CD1c-positive myeloid dendritic cell (primary cell): ENCODE results near the gene C8A.

Experiments
- DNase-seq: peaks from one replicate; pipeline ENCODE4 v3.0.0-alpha.2; 2016; ENCODE audit errors: extremely low spot score

Gene C8A

GRCh38 chr1:56837244-56837939 is 17.2 kb upstream of the C8A start:
- DNase-seq = no peak

DNA sequence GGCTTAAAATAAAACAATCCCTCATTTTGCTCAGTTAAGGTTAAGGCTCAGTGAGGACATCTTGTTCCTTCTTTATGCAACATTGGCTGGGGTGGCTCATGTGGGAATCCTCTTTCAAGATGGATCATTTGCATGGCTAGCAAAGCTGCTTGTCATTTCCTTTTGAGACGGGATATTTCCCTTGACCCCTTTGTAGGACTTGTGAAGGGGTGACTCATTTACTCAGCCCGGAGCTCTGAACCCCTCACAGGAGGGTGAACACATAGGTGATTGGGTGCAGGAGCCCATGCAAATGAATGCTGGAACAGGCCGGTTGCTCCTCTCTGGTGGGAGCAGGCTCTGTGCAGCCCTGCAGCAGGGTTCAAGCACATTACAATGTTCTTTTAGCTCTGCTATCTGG is 15.8 kb upstream of the C8A start:
- no peak for DNase-seq

GRCh38 chr1:56843544-56843943 is 11.1 kb upstream of the C8A start:
- DNase-seq = no peak

DNA sequence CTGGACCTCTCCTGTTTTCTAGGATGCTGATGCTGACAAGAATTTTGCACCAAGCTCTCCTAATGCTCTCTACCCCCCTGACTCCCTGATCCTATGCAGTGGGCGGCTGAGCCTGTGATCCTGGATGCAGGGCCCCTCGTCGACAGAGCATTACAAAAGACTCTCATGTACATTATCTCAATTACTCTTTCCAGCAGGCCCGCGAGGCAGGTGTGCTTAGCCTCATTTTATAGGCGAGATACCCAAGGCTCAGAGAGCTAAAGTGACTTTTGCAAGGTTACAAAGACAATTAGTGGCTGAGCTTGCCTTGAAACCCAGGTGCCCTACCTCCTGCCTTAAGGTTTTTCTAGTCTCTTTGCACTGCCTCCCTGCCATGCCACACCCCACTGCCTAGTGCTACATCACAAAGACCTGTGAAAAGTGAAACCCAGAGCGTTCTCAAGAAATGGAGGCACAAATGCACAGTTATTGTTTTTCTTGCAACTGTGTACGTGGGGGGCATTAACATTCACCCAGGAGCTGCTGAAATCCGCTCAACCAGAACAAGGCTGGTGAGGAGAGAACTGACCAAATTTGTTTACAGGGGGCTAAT is 10.0 kb upstream of the C8A start:
- no peak for DNase-seq

GRCh38 chr1:56845343-56845742 is 9.3 kb upstream of the C8A start:
- DNase-seq = no peak

- no peak for DNase-seq
These were observed 4.8 kb upstream of the C8A start for GRCh38 chr1:56849750-56850149.

DNA sequence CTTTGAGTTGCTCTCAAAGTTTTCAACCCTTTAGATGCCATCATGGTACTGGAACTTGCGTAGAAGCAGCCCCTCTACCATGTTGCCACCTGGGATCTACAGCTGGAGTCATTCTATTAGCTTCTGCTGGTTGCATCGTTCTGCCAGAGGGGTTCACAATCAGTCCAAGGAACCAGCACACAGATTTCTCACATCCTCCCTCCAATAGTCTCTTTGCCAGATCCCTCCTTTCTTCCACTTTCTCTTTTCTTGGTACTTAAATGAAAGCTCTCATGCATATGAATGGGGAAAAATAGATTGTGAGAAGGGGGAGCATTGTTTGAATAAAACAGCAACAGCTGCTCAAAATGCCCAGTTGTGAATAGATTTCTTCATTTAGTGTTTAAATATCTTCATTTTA is 4.2 kb upstream of the C8A start:
- no peak for DNase-seq

- no peak for DNase-seq
These were observed 3.7 kb upstream of the C8A start for GRCh38 chr1:56850922-56851321.

- no peak for DNase-seq
These were observed 2.1 kb upstream of the C8A start for GRCh38 chr1:56852476-56852875.

DNA sequence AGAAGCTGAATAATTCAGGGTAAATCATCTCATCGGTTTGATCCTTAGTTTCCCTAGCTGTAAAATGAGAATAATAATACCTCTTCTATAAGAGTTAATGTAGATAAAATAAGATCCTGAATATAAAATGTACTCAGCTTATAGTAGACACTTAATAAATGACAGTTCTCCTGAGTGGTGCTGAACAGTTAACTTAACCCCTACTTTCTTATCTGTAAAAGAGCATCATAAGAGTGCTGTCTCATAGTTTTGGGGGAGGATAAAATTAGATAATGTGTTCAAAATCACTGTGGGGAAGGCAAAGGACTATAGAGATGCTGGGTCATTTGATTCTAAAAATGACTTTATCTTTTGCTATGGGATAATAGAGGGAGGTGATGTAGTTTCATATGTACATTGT is 593 bp downstream of the C8A start:
- no peak for DNase-seq

GRCh38 chr1:56856186-56856585 is 1.6 kb downstream of the C8A start:
- DNase-seq = no peak

- no peak for DNase-seq
These were observed 4.7 kb downstream of the C8A start for GRCh38 chr1:56859287-56859686.

DNA sequence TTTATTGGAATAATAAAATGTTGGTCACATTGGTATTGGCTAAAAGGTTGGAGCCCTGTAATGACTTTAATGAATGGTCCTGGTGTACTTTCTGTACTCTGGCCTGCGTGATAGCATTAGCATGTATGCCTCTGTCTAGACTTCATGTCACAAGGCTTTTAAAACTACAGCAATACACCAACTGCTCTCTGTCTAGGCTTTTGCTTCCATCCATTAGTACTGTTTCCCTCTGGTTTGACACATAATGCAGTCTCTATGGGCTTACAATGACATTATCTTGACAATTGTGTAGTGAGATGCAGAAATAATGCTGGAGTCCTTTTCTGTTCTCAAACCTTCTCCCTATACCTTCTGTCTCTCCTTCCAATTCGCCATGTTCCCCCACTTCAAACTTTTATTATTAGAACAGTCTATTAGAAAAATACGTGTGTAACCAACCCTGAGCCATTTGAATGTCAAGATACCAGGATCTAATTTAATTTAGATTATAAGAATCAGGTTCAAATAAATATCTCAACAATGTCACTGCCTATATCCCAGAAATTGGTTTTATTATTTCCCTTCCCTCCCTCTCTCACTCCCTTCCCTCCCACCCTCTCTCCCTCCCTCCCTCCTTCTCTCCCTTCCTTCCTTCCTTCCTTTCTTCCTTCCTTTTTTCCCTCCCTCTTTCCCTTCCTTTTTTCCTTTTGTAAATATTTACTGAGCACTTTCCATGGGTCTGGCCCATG is 8.8 kb downstream of the C8A start:
- no peak for DNase-seq

GRCh38 chr1:56864430-56864829 is 9.8 kb downstream of the C8A start:
- DNase-seq = no peak

GRCh38 chr1:56866656-56867055 is 12.1 kb downstream of the C8A start:
- DNase-seq = no peak

DNA sequence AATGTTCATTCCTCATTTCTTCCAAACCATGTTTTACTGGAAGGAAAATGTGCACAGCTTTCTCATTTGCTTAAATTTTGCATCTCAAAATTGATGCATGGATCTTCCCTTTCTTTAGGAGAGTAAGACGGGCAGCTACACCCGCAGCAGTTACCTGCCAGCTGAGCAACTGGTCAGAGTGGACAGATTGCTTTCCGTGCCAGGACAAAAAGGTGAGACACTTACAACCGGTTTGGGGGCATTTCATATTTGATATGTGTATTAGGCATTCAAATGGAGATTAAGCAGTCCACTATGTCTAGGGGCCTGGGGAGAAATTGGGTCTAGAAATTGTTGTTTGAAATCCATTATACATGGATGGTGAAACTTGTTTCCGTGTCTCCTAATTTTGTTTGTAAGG is 12.9 kb downstream of the C8A start:
- DNase-seq = no peak

DNA sequence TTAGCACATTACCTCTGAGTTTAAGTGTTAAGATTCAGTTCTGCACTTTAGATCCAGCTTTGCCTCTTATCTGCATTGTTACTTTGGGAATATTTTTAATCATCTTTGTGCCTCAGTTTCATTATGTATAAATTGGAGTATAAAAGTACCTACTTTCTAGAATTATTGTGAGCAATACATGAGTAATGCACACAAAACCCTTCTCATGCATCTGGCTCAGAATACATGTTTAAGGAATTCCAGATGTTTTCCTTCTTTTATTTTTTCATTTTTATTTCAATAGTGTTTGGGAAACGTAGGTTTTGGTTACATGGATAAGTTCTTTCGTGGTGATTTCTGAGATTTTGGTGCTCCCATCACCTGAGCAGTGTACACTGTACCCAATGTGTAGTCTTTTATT is 14.2 kb downstream of the C8A start:
- DNase-seq = no peak

GRCh38 chr1:56872597-56872996 is 18.0 kb downstream of the C8A start:
- no peak for DNase-seq

DNA sequence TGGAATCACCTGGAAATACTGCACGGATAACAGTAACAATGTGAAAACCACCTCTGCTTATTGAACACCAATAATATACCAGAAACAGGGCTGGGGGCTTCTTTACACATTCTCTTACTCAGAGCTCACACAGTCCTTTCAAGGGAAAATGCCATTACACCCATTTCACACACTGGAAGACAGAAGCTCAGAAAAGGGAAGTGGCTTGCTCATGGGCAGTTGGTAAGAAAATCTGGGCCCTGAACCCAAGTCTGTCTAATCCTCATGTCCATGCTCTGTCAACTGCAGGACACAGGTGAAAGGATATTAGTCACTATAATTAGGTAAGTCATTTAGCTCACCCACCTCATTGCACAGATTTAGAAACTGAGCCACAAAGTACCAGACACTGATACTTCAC is 18.6 kb downstream of the C8A start:
- no peak for DNase-seq

DNA sequence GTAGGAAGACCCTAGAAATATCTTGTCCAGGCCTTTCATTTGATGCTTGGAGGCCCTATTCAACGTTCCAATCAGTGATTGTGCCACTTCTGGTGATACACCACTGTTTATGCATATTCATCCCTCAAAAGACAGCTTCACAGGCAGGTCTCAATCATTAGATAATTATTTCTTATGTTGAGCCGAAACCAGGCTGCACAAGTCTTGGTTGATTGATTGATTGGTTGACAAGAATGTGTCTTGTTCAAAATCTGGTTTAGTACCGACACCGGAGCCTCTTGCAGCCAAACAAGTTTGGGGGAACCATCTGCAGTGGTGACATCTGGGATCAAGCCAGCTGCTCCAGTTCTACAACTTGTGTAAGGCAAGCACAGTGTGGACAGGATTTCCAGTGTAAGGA is 20.1 kb downstream of the C8A start:
- DNase-seq = no peak

DNA sequence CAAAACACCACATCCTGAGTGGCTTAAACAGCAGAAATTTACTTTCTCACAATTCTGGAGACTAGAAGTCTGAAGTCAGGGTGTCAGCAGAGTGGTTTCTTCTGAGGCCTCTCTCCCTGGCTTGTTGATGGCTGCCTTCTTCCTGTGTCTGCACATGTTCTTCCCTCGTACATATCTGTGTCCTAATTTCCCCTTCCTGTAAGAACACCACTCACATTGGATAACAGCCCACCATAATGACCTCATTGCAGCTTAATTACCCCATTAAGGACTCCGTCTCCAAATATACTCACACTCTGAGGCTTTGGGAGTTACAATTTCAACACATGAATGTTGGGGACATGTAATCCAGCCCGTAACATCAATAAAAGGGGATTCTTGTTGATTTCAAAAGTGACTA is 23.4 kb downstream of the C8A start:
- no peak for DNase-seq

DNA sequence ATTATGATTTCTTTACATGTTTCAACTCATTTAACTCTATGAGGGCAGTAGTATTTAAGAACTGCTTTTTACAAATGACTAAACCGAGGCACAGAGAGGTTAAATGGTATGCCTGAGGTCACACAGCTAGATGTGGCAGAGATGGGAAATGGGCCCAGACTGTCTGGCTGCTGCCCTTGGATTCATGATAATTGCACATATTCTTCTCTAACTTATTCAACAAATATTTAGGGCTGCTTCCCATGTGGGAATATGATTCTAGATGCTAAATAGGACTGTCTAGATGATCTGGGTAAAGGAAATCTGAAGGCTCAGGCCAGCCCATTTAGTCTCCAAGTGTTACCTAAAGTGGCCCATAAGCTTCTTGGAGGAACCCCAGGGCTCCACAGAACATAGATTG is 26.2 kb downstream of the C8A start:
- DNase-seq = no peak

- DNase-seq = no peak
These were observed 26.8 kb downstream of the C8A start for GRCh38 chr1:56881417-56881816.
